T-cell (primary cell): ENCODE data around the gene C5orf22. TPM values are rescaled to one million over a fixed set of nuclear protein-coding genes. Genes with fewer than 3 reads are reported as not detected.
"Not testable (repeated sequence)": the region's sequence is repeated elsewhere in the genome, so short reads cannot be mapped to it uniquely, and the experiment has no call there.

ENCODE experiments used
- ATAC-seq, 4 experiments: fragments of 200-7000 bp in 3 of 4; fragments of 150-1000 bp in 1 of 4; cut with Tn5 transposase; replicated peaks in 1 of 4; 1 replicate in 3 of 4; 2 replicates in 1 of 4; pipeline ENCODE4 v1.10.0; 2021; ENCODE audit warnings: moderate library complexity in 3 of 4, mild to moderate bottlenecking in 2 of 4, moderate number of reproducible peaks in 1 of 4
- CTCF ChIA-PET, 2 donors: fragments of 300-600 bp; sonication (Branson Sonifier 250); formaldehyde crosslinking; loops; one replicate each; lab custom pipeline; 2022; ENCODE audit warnings: antibody characterized with exemption in 2 of 2; lab: Charles Lee
- POLR2A ChIA-PET, 2 donors: fragments of 300-600 bp; sonication (Branson Sonifier 250); formaldehyde crosslinking; loops; one replicate each; lab custom pipeline; 2022; ENCODE audit warnings: antibody characterized with exemption in 2 of 2; lab: Charles Lee
- DNase-seq, 35 experiments: peaks; one replicate each; pipeline versions ENCODE4 v3.0.0 to v3.0.0-alpha.2; 2013 to 2023
- H3K27ac ChIP-seq: one replicate; pipeline ENCODE4 v1.5.1; 2013; ENCODE audit warnings: low read length
- H3K27me3 ChIP-seq, 2 experiments: replicated peaks in 1 of 2; 1 replicate in 1 of 2; 2 replicates in 1 of 2; pipeline versions ENCODE4 v1.6.1 to v1.7.0; 2013; ENCODE audit warnings: low read length in 1 of 2, mixed read lengths in 1 of 2; ENCODE audit not compliant: control insufficient read depth in 2 of 2, insufficient read depth in 2 of 2; ENCODE audit errors: extremely low read depth in 1 of 2
- H3K36me3 ChIP-seq, 2 donors: 1 replicate in 1 of 2; 2 replicates in 1 of 2; pipeline versions ENCODE4 v1.6.1 to v1.7.0; 2013; ENCODE audit warnings: low read length in 1 of 2; ENCODE audit not compliant: control insufficient read depth in 2 of 2, insufficient read depth in 1 of 2; ENCODE audit errors: extremely low read depth in 1 of 2
- H3K4me1 ChIP-seq, 2 experiments: 1 replicate in 1 of 2; 2 replicates in 1 of 2; pipeline versions ENCODE4 v1.6.1 to v1.7.0; 2013; ENCODE audit warnings: low read length in 2 of 2, mixed read lengths in 1 of 2; ENCODE audit not compliant: insufficient read depth in 2 of 2, control insufficient read depth in 1 of 2; ENCODE audit errors: extremely low read depth in 1 of 2
- H3K4me3 ChIP-seq, 2 donors: 1 replicate in 1 of 2; 2 replicates in 1 of 2; pipeline versions ENCODE4 v1.5.1 to v1.7.0; 2013; ENCODE audit warnings: mild to moderate bottlenecking in 2 of 2, low read length in 1 of 2, moderate library complexity in 1 of 2; ENCODE audit not compliant: control insufficient read depth in 1 of 2; ENCODE audit errors: extremely low read depth in 1 of 2
- H3K9me3 ChIP-seq: 2 replicates; pipeline ENCODE4 v1.7.0; 2013
- H3K27ac Mint-ChIP-seq, 2 donors: one replicate each; pipeline ENCODE4 v1.8.0; 2020 to 2021; ENCODE audit warnings: mild to moderate bottlenecking in 2 of 2, mixed read lengths in 2 of 2
- H3K27me3 Mint-ChIP-seq, 2 donors: one replicate each; pipeline ENCODE4 v1.8.0; 2021 to 2022; ENCODE audit warnings: mixed read lengths in 2 of 2
- H3K36me3 Mint-ChIP-seq: one replicate; pipeline ENCODE4 v1.8.0; 2021; ENCODE audit warnings: mixed read lengths
- H3K4me1 Mint-ChIP-seq, 3 donors: one replicate each; pipeline ENCODE4 v1.8.0; 2020 to 2022; ENCODE audit warnings: mixed read lengths in 3 of 3, mild to moderate bottlenecking in 1 of 3
- H3K4me3 Mint-ChIP-seq, 3 donors: one replicate each; pipeline ENCODE4 v1.8.0; 2020 to 2022; ENCODE audit warnings: mild to moderate bottlenecking in 3 of 3, mixed read lengths in 3 of 3, moderate library complexity in 3 of 3
- H3K9me3 Mint-ChIP-seq, 3 donors: one replicate each; pipeline ENCODE4 v1.8.0; 2020 to 2022; ENCODE audit warnings: mixed read lengths in 3 of 3
- WGBS: methylation state at CpG from one replicate; pipeline ENCODE4 v1.1.5; 2013; ENCODE audit warnings: missing lambda C conversion rate; ENCODE audit not compliant: insufficient coverage; 5-methylcytosine and 5-hydroxymethylcytosine counted together
- total RNA-seq, 35 experiments: library from RNA in 6 of 35; stranded (reverse) in 6 of 35; fragments of 120-200 nt in 1 of 35; gene quantifications; one replicate each; pipeline versions ENCODE4 v1.2.1 to v1.2.4 and lab custom pipeline; 2013 to 2026

The C5orf22 gene
- total RNA-seq, 5 donors from 2014 or later (not counting 1 experiment from before 2014, with no cell fraction given), result 16.0 to 30.3 (median 26.8) TPM

DNA sequence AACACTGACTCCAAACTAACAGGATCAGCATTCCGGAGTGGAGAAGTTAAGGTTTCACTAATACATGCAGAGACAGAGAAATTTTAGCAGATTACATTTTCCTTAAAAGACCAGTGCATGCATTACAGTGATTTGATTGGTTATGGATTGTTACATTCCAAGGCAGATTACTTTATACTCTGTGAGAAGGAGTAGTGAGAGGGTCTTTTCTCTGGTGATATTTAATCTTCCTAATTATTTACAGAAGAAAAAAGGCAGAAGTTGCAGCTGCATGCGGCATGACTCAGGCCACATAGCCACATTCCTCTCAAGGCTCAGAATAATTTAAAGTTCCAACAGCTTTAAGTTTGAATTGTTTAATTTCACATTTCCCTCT, 53.8 kb downstream of the C5orf22 start:
- H3K4me1 ChIP-seq, result no peaks in the 10 kb centered on the region
- H3K36me3 Mint-ChIP-seq, result no peaks in the 10 kb centered on the region
- peaks cover 0 to 10% of the 10 kb centered on the region in 2 experiments for H3K27me3 ChIP-seq
- H3K27ac Mint-ChIP-seq, result no peak overlapping the region
- H3K9me3 ChIP-seq, result no peaks in the 10 kb centered on the region
- ATAC-seq (no peak), DNase-seq (no peak)
- H3K27ac ChIP-seq, result no peak overlapping the region
- H3K36me3 ChIP-seq, result no peaks in the 10 kb centered on the region
- CTCF ChIA-PET, result interaction anchor here in 1 of 2 donors (0.6 kb wide), 1 partner anchor 505 kb away, joined by 8 read pairs; no protein-coding TSS in a partner anchor
- POLR2A ChIA-PET, result no interaction called here
- no peak overlapping the region for H3K4me3 Mint-ChIP-seq
- no CpG with 5 or more reads among the region's 2 CpGs for WGBS
- peaks cover 8 to 25% of the 10 kb centered on the region in 2 donors for H3K27me3 Mint-ChIP-seq
- no peaks in the 10 kb centered on the region for H3K9me3 Mint-ChIP-seq
- H3K4me3 ChIP-seq, result no peak overlapping the region
- H3K4me1 Mint-ChIP-seq, result no peaks in the 10 kb centered on the region

- no peak overlapping the region for H3K27ac Mint-ChIP-seq
- POLR2A ChIA-PET, result no interaction called here
- H3K36me3 Mint-ChIP-seq, result no peaks in the 10 kb centered on the region
- H3K27me3 ChIP-seq, result peaks cover 0 to 4% of the 10 kb centered on the region in 2 experiments
- no peaks in the 10 kb centered on the region for H3K4me1 ChIP-seq
- no peaks in the 10 kb centered on the region for H3K9me3 Mint-ChIP-seq
- no CpG with 5 or more reads among the region's 5 CpGs for WGBS
- peaks cover 4 to 25% of the 10 kb centered on the region in 2 donors for H3K27me3 Mint-ChIP-seq
- no peak for ATAC-seq
- H3K4me3 ChIP-seq, result no peak overlapping the region
- no peaks in the 10 kb centered on the region for H3K9me3 ChIP-seq
- H3K27ac ChIP-seq, result no peak overlapping the region
- H3K4me1 Mint-ChIP-seq, result no peaks in the 10 kb centered on the region
- CTCF ChIA-PET, result interaction anchor here in 1 of 2 donors (0.6 to 0.7 kb wide), 2 partner anchors 41 to 318 kb away, joined by 3 to 5 read pairs; no protein-coding TSS in a partner anchor
- no peak for DNase-seq
- H3K4me3 Mint-ChIP-seq, result no peak overlapping the region
- no peaks in the 10 kb centered on the region for H3K36me3 ChIP-seq
Measured at GRCh38 chr5:31587546-31587945, 55.4 kb downstream of the C5orf22 start.

DNA sequence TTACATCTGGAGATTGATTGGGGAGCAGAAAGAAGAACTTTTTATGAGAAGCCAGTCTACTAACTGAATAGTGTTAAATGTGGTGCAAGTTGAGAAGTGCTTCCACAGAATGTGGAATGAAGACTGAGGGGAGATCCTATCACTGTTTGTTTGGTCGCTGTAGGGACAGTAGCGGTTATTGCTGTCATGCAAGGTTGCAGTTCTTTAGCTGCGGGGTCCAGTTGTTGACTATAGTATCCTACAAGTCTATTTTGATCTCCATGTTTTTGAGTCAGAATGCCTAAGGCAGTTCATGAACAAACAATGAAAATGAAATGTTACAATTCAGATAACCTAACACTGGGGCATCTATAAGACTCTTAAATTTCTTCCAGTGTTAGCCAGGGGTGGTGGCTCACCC, 61.6 kb downstream of the C5orf22 start:
- Mint-ChIP-seq H3K9me3 (no peaks in the 10 kb centered on the region), H3K27me3 (peaks cover 4 to 13% of the 10 kb centered on the region in 2 donors), H3K27ac (no peak overlapping the region), H3K4me1 (no peaks in the 10 kb centered on the region), H3K36me3 (no peaks in the 10 kb centered on the region), H3K4me3 (no peak overlapping the region)
- Histone ChIP-seq H3K4me1 (no peaks in the 10 kb centered on the region), H3K27me3 (peaks cover 0 to 12% of the 10 kb centered on the region in 2 experiments), H3K9me3 (no peaks in the 10 kb centered on the region), H3K27ac (no peak overlapping the region), H3K4me3 (no peak overlapping the region), H3K36me3 (no peaks in the 10 kb centered on the region)
- WGBS, result 83% methylated on average over 1 of the region's 3 CpGs
- ChIA-PET CTCF (interaction anchor here in 1 of 2 donors (1.0 kb wide), 1 partner anchor 483 kb away, joined by 3 read pairs; no protein-coding TSS in a partner anchor), POLR2A (interaction anchor here in 1 of 2 donors (0.6 kb wide), 1 partner anchor 557 kb away, joined by 4 read pairs; no protein-coding TSS in a partner anchor)
- DNase-seq, result no peak
- no peak for ATAC-seq

DNA sequence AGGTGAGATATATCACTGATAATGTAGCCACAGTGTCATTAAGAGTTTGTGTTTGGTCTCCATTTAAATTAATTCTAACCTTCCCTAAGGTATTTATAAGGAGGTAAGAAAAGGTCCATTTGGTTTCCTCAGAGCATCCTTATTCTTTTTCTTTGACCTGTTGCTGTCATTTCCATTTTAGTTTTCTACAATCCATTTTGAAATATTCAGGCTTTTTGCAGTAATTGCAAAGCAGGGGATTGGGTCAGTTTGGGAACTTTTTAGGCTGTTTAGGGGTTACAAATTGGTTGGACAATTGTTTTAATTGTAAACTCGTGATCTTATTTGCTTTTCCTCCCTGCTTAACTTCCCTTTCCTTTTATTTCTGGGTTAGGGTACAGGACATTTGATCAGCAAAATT, 64.3 kb downstream of the C5orf22 start:
- Histone ChIP-seq H3K4me3 (no peak overlapping the region), H3K4me1 (no peaks in the 10 kb centered on the region), H3K27ac (no peak overlapping the region), H3K9me3 (no peaks in the 10 kb centered on the region), H3K27me3 (peaks cover 0 to 12% of the 10 kb centered on the region in 2 experiments), H3K36me3 (no peaks in the 10 kb centered on the region)
- no peak for ATAC-seq
- no CpG with 5 or more reads among the region's 1 CpG for WGBS
- Mint-ChIP-seq H3K27me3 (peaks cover 8 to 10% of the 10 kb centered on the region in 2 donors), H3K9me3 (no peaks in the 10 kb centered on the region), H3K36me3 (no peaks in the 10 kb centered on the region), H3K4me1 (no peaks in the 10 kb centered on the region), H3K4me3 (no peak overlapping the region), H3K27ac (no peak overlapping the region)
- ChIA-PET CTCF (no interaction called here), POLR2A (no interaction called here)
- no peak for DNase-seq

DNA sequence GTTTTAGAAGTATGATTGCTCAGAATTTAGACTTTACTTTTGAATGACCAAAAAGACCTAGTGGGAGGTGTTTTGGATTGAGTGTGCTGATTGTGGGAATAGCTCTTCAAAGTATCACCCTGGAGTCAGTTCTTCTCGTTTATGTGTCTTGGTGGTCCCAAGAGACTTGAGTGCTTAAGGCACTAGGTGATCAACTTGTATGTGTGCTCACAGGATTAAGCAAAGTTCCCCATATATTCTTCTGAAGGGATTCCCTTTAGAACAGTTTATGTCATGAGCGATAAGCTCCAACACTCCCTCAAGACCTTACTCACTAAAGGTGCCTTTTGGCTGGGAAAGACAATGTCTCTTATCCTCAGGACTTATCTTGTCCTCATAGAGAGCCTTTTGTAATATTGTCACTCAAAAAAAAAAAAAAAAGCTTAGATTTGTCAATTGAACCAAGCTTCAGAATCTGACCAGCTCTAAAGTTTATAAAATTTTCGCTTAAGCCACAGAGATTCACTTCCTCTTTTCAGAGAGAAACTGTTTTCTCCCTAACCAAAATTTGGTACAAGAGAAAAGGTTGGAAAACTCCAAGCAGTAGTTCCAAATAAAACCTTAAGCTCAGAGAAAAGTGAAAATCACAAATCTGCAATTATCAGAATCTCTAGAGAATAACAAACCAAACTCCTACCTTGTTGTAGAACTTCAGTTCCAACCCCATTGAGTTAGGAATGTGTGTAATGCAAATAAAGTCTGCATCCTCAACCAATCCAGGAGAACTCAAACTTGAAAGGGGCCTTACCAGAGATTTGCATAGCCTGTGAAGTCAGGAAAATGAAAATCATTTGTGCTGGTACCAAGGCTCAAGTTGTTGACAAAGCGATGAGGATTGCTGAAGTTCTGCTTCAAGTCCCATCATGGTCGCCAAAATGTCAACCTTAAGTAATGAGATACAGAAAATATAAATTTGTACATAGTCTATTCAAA, 66.8 kb downstream of the C5orf22 start:
- H3K9me3 Mint-ChIP-seq, result no peaks in the 10 kb centered on the region
- POLR2A ChIA-PET, result interaction anchor here in 1 of 2 donors (0.6 kb wide), 2 partner anchors 39 to 379 kb away, joined by 4 to 5 read pairs; no protein-coding TSS in a partner anchor
- no peak overlapping the region for H3K27ac Mint-ChIP-seq
- no peak overlapping the region for H3K27ac ChIP-seq
- peaks cover 0 to 14% of the 10 kb centered on the region in 2 experiments for H3K27me3 ChIP-seq
- no peaks in the 10 kb centered on the region for H3K36me3 ChIP-seq
- peaks cover 13 to 15% of the 10 kb centered on the region in 2 donors for H3K27me3 Mint-ChIP-seq
- DNase-seq, result no peak
- no peaks in the 10 kb centered on the region for H3K9me3 ChIP-seq
- H3K36me3 Mint-ChIP-seq, result no peaks in the 10 kb centered on the region
- ATAC-seq, result no peak
- no peak overlapping the region for H3K4me3 Mint-ChIP-seq
- H3K4me3 ChIP-seq, result no peak overlapping the region
- no CpG with 5 or more reads among the region's 5 CpGs for WGBS
- no peaks in the 10 kb centered on the region for H3K4me1 ChIP-seq
- H3K4me1 Mint-ChIP-seq, result no peaks in the 10 kb centered on the region
- CTCF ChIA-PET, result interaction anchor here (0.7 kb wide), 2 partner anchors 14 to 39 kb away, joined by 4 to 6 read pairs; no protein-coding TSS in a partner anchor

- CTCF ChIA-PET, H3K9me3 Mint-ChIP-seq, ATAC-seq, H3K36me3 Mint-ChIP-seq, DNase-seq, H3K27ac Mint-ChIP-seq, H3K4me1 Mint-ChIP-seq, H3K9me3 ChIP-seq, H3K36me3 ChIP-seq, POLR2A ChIA-PET, H3K4me3 Mint-ChIP-seq, H3K4me1 ChIP-seq, H3K27ac ChIP-seq, H3K27me3 ChIP-seq, H3K4me3 ChIP-seq: not testable (repeated sequence)
- peaks cover 12 to 13% of the 10 kb centered on the region in 2 donors for H3K27me3 Mint-ChIP-seq
- WGBS, result 100% methylated on average over 1 of the region's 4 CpGs
Measured at GRCh38 chr5:31602305-31602704, 70.2 kb downstream of the C5orf22 start.
